HT1080 (cell line): ENCODE data around the gene LRRC4C. TPM values are rescaled to one million over a fixed set of nuclear protein-coding genes. Genes with fewer than 3 reads are reported as not detected.
"Not testable (repeated sequence)": the region's sequence is repeated elsewhere in the genome, so short reads cannot be mapped to it uniquely, and the experiment has no call there.

Source experiments
- DNase-seq: peaks from one replicate; pipeline ENCODE4 v3.0.0-alpha.2; 2015; ENCODE audit warnings: low read depth
- total RNA-seq: library from RNA; depleted of rRNA; stranded (reverse); fragments of >200 nt; shearing (Covaris generic); gene quantifications from 2 replicates; pipeline ENCODE4 v1.2.3, GENCODE V29; 2014

Gene LRRC4C
- total RNA-seq, 1 experiment from 2014 or later = not detected

DNA sequence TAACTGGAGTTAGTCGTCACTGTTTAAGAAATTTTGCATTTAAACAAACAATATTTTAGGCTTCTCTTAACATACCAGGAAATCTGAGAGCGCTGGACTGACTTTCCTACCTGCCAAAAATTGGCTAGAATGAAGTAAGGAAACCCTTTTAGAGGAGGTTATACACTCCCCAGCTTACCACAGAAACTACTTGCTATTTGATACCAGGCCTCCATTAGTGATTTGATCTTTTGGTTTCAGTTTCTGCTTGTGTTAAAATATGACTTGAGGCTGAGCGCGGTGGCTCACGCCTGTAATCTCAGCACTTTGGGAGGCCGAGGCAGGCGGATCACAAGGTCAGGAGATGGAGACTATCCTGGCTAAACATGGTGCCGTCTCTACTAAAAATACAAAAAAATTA, 419.9 kb downstream of the LRRC4C start:
- peak; percentile 14 for DNase-seq

GRCh38 chr11:41031551-41032060, 427.8 kb downstream of the LRRC4C start:
- no peak for DNase-seq

DNA sequence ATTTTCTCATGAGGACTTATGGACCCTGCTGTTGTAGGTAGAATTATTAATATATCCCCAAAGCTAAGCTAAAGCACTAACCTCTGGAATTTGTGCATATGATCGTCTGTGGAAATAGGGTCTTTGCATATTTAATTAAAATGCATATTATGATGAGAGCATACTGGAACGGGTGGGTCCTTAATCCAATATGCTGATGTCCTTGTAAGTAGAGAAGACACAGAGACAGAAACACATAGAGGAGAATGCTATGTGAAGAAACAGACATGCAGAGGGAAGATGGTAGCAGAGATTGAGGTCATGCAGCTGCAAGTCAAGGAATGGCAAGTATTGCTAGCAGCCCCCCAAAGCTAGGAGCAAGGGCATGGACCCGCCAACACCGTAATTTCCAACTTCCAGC, 439.2 kb downstream of the LRRC4C start:
- no peak for DNase-seq

DNA sequence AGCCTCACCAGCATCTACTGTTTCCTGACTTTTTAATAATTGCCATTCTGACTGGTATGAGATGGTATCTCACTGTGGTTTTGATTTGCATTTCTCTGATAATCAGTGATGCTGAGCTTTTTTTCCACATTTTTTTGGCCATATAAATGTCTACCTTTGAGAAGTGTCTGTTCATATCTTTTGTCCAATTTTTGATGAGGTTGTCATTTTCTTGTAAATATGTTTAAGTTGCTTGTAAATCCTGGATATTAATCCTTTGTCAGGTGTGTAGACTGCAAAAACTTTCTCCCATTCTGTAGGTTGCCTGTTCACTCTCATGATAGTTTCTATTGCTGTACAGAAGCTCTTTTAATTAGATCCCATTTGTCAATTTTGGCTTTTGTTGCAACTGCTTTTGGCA, 439.8 kb downstream of the LRRC4C start:
- DNase-seq = not testable (repeated sequence)

DNA sequence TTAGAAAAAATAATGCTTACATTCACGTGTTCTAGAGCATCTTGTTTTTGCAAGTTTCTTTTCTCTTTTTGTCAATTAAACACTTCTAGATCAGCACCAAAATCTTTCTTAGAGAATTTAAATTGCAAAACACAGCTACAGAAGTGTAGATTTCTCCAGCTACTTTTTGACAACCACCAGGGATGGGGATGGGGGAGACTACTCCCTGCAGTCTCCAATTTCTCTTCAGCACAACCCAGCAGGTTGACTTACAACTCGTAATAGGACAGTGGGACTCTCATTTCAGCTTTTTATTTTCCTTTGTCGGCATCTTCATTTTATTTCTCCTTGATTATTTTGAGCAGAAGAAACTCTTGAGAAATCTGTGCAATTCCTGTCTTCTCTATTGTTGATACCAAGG, 441.2 kb downstream of the LRRC4C start:
- DNase-seq = no peak

- DNase-seq = no peak
These were observed 448.9 kb downstream of the LRRC4C start for GRCh38 chr11:41010361-41011050.

GRCh38 chr11:41005986-41006385, 453.5 kb downstream of the LRRC4C start:
- no peak for DNase-seq

DNA sequence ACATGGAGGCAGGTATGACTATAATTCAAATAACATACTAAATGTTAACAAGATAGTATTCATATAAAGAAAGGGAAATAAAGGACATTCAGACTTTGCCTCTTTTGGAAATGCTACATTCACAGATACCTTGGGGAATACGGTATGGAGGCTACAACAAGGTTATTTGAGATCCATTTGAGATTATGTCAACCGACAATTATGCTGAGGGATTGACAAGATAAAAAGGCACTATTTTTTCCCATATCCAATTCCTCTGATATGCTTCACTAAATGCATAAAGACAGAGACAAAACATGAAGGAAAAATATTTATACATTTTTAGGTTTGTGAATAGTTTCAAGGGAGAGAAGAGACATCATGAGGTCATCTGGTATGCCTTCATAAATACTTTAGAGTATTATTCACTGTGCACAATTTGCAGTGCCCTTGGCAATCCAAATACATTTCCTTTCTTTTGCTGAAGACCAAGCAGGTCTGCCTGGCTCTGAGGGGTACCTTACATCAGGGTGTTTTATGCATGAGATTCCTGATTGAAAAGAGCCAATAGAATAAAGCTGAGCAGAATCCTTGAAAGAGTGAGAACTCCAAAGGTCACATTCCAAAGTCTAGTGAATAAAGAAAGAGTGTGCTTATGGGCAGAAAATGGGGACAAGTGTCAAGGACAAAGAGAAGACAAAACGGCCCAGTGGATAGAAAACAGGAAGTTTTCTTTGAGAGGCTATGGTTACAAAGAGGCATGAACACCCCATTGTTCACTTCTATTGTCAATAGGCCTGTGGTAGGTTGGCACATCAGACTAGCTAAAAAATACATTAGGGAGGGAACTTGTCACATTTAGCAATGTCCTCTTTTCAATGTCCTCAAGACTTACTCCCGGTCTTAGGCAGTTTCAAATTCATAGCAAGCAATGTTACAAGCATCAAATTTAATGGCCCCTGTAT, 455.8 kb downstream of the LRRC4C start:
- DNase-seq = peak; percentile 21

DNA sequence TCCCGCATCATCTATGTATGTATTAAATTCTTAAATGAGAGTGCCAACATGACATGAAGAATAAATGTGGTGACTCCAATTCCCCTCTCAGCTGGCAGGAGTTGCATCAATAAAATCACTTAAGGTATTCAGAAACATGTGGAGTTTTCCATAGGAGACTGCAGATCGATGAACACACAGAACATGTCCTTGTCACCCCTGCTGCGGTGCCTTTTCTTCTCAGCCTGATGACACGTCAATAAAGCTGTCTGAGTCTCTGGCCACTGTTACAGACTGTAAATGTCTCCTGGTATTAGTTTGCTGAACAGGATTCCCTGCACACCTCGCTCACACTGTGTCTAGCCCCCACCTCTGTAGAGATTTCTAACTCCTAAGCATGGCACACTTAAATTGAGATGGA, 460.5 kb downstream of the LRRC4C start:
- DNase-seq = no peak

DNA sequence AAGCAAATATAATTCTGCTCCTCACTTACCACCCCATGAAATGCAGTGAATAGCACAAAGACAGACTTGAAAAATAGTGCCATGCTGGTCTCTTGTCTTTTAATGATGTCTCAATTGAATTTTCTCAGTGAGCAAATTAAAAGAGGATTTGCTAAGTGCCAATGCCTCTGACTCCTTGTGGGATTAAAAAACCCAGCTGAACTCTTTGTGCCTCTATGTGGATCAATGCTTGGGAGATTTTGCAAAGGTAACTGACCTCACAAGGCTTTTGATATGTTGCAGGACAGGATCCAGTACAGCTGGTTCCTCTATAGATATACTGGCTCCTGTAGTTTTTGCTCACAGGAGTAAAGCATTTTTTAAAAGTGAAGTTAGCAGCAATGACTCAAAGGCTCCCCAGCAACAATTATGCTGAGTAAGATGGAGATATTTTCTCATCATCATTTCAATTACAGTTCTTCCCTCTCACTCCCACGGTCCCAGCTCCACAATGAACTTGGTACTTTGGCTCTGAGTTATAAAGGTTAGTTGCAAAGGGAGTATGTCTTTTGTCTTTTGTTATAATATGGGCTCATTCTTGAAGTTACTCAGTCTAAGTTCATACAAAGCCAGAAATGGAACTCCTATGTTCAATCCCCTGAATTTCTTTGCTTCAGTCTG, 471.5 kb downstream of the LRRC4C start:
- DNase-seq = no peak

DNA sequence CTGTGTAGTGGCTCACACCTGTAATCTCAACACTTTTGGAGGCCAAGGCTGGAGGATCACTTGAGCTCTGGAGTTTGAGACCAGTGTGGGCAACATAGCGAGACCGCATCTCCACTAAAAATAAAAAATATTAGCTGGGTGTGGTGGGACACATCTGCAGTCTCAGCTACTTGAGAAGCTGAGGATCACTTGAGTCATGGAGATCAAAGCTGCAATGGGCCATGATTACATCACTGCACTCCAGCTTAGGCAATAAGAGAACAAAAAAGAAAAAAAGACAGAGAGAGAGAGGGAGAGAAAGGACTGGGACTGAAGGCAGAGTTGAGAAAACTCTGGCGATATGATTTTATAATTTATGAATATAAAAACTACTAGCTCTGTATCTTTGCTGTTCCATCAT, 473.1 kb downstream of the LRRC4C start:
- DNase-seq = peak; percentile 41

GRCh38 chr11:40975076-40975475, 484.4 kb downstream of the LRRC4C start:
- DNase-seq = no peak

- no peak for DNase-seq
These were observed 485.2 kb downstream of the LRRC4C start for GRCh38 chr11:40974186-40974795.

GRCh38 chr11:40958707-40959106, 500.7 kb downstream of the LRRC4C start:
- DNase-seq = no peak

DNA sequence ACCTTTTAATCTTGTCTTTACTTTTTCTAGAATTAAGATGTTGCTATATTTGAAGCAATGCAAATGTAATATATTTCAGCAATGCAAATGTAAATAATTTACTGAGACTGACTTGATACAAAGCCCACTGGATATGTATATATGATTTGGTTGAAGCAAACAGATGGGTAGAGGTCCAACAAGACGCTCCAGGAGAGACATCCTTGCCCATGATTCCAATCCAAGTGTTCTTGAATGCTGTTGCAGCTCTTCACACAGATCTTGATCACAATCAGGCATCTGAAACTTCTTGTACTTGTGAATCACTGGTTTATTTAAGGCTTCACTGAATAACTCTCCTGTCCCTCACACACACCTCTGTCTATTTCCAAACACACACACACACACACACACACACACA, 507.0 kb downstream of the LRRC4C start:
- no peak for DNase-seq

- DNase-seq = no peak
These were observed 521.5 kb downstream of the LRRC4C start for GRCh38 chr11:40938002-40938401.

GRCh38 chr11:40924915-40925314, 534.5 kb downstream of the LRRC4C start:
- DNase-seq = no peak

DNA sequence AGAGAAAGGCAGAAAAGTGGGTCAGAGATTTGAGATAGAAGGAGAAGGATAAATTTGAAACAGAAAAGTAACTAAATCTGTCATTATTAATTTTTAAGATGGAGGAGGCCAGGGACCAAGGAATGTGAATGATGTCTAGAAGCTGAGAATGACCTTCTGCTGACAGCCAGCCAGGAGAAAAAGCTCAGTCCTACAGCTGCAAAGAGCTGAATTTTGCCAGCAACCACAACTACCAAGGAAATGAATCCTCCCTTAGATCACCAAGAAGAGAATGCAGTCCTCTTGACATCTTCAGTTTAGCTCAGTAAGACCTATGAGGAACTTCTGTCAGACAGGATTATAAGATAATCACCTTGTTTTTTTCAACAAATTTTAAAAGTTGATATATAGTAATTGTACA, 538.2 kb downstream of the LRRC4C start:
- DNase-seq = peak; percentile 27

GRCh38 chr11:40910774-40911173, 548.7 kb downstream of the LRRC4C start:
- not testable (repeated sequence) for DNase-seq

- no peak for DNase-seq
These were observed 565.0 kb downstream of the LRRC4C start for GRCh38 chr11:40894501-40894900.

DNA sequence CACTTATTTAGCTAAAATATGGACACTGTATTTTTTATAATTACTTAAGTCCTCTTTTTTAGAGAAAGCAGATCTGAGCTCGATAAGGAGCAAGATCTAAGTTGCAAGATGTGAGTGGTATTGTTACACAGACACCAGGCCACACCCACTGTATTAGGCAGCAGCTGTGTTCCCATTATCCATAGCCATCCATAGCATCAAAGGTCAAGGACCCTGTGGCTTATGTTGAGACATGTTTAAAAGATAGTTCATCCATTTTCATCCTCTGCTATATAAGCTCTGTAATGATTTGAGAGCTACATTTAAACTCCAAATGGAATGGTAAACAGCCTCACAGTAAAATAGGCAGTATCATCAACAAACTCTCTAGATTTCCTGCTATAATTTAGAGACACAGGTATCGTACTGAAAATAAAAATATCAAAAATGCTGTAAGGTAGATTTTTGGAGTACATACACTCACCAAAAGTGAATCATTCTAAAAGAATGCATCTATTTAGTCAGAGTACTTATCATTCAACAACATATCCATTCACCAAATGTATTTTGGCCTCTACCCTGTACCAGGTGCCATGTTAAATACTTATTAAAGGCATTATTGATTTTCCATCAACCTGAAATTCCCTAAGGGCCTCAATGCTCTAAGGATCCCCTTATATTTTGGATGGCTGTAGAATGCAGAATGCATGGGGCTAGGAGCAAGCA, 574.0 kb downstream of the LRRC4C start:
- DNase-seq = no peak
